GM12878 (cell line): Measurements from ENCODE around the gene SDCCAG8.

ENCODE experiments used
- ASH2L ChIP-seq: fragments of 300-600, 200-600 bp; sonication (generic); IDR thresholded peaks from 2 replicates; pipeline ENCODE4 v1.6.1; 2017; ENCODE audit warnings: low read depth, mild to moderate bottlenecking, borderline replicate concordance
- CTCF ChIP-seq, 3 experiments: IDR thresholded peaks in 2 of 3; conservative IDR thresholded peaks in 1 of 3; 2 replicates each; pipeline ENCODE4 v1.5.1; 2011; ENCODE audit warnings: low read depth in 3 of 3, low read length in 3 of 3, mild to moderate bottlenecking in 3 of 3, control low read depth in 2 of 3, moderate library complexity in 2 of 3, inconsistent platforms in 1 of 3, mixed read lengths in 1 of 3; ENCODE audit not compliant: control insufficient read depth in 2 of 3, insufficient read depth in 1 of 3; ENCODE audit errors: extremely low read depth in 1 of 3
- FOS ChIP-seq: IDR thresholded peaks from 3 replicates; pipeline ENCODE4 v1.6.1; 2011; ENCODE audit warnings: borderline replicate concordance; ENCODE audit not compliant: insufficient read length; ENCODE audit errors: extremely low read depth
- FOXM1 ChIP-seq: IDR thresholded peaks from 2 replicates; pipeline ENCODE4 v1.6.1; 2012; ENCODE audit warnings: low read depth, mild to moderate bottlenecking, inconsistent platforms, low read length, moderate library complexity
- NR2C2 ChIP-seq: IDR thresholded peaks from 2 replicates; pipeline ENCODE4 v1.6.1; 2011; ENCODE audit warnings: borderline replicate concordance, low read depth; ENCODE audit not compliant: control insufficient read depth, insufficient read length
- POLR2A ChIP-seq: IDR thresholded peaks from 2 replicates; pipeline ENCODE4 v1.6.1; 2011; ENCODE audit warnings: low read depth, mild to moderate bottlenecking, low read length
- POLR2AphosphoS5 ChIP-seq: IDR thresholded peaks from 2 replicates; pipeline ENCODE4 v1.6.1; 2011; ENCODE audit warnings: mild to moderate bottlenecking, low read length, inconsistent platforms
- RBBP5 ChIP-seq: fragments of 200-600 bp; sonication (generic); conservative IDR thresholded peaks from 2 replicates; pipeline ENCODE4 v1.6.1; 2016
- SMC3 ChIP-seq: IDR thresholded peaks from 2 replicates; pipeline ENCODE4 v1.6.1; 2011; ENCODE audit warnings: low read length, improper control_type of control experiment, borderline replicate concordance
- SPI1 ChIP-seq: IDR thresholded peaks from 2 replicates; pipeline ENCODE4 v1.6.1; 2011; ENCODE audit warnings: low read depth, mild to moderate bottlenecking, low read length, moderate library complexity, borderline replicate concordance; ENCODE audit not compliant: insufficient read depth
- SUPT20H ChIP-seq: IDR thresholded peaks from 2 replicates; pipeline ENCODE4 v1.6.1; 2011; ENCODE audit warnings: low read depth, mild to moderate bottlenecking, low read length, moderate library complexity, borderline replicate concordance; ENCODE audit not compliant: control insufficient read depth
- TAF1 ChIP-seq: IDR thresholded peaks from 2 replicates; pipeline ENCODE4 v1.6.1; 2011; ENCODE audit warnings: mild to moderate bottlenecking, low read depth, low read length, borderline replicate concordance
- ZNF384 ChIP-seq: IDR thresholded peaks from 2 replicates; pipeline ENCODE4 v1.6.1; 2012; ENCODE audit warnings: low read depth, mild to moderate bottlenecking, low read length, improper control_type of control experiment, borderline replicate concordance
- ZZZ3 ChIP-seq: IDR thresholded peaks from 2 replicates; pipeline ENCODE4 v1.6.1; 2011; ENCODE audit warnings: low read depth; ENCODE audit not compliant: control insufficient read depth, insufficient read length

GRCh38 chr1:243465081-243465480 lies 209.2 kb downstream of the SDCCAG8 start:
- TF ChIP-seq SMC3, result no peak
- TF ChIP-seq POLR2A, result no peak
- no peak for TF ChIP-seq SPI1
- no peak for TF ChIP-seq ZZZ3
- no peak for TF ChIP-seq ZNF384
- TF ChIP-seq FOS, result no peak
- TF ChIP-seq ASH2L, result no peak
- no peak for TF ChIP-seq TAF1
- no peak for TF ChIP-seq NR2C2
- no peak for TF ChIP-seq RBBP5
- TF ChIP-seq SUPT20H, result no peak
- no peak for TF ChIP-seq POLR2AphosphoS5
- no peak for TF ChIP-seq FOXM1
- TF ChIP-seq CTCF (IDR thresholded peaks at IDR 0.05 in 2 of 3, conservative IDR thresholded peaks at IDR 0.05 in 1 of 3; ENCODE audit: control insufficient read depth in 2 of 3, extremely low read depth in 1 of 3, insufficient read depth in 1 of 3, low read depth in 3 of 3, low read length in 3 of 3), result no peak
